Activated CD4-positive, alpha-beta T cell treated with anti-CD3 and anti-CD28 coated beads, Interleukin-2, Interleukin-6, amounts not matched to agents 100 ng/mL and 50 ng/mL, durations not matched to agents 16 hours and 8 hours (primary cell): Measurements from ENCODE around the gene ZSCAN12.
A peak's percentile ranks its signal among the peaks of the same experiment; 100 is the strongest.

Experiments
- DNase-seq: peaks from one replicate; pipeline ENCODE4 v3.0.0-alpha.2; 2020

The ZSCAN12 gene

GRCh38 chr6:28353356-28353755 lies 46.2 kb downstream of the ZSCAN12 start:
- DNase-seq: no peak

GRCh38 chr6:28351493-28351925 lies 48.0 kb downstream of the ZSCAN12 start:
- no peak for DNase-seq

GRCh38 chr6:28351087-28351486 lies 48.5 kb downstream of the ZSCAN12 start:
- no peak for DNase-seq

- DNase-seq: peak; percentile 90
Observed at GRCh38 chr6:28349892-28350737, 49.4 kb downstream of the ZSCAN12 start, which contains the start of gene ZKSCAN3. TSS of gene ZKSCAN3 (plus strand) at chr6:28349947. CDS start at chr6:28359587, 9,640 bp downstream.

GRCh38 chr6:28349344-28349891 lies 50.1 kb downstream of the ZSCAN12 start:
- DNase-seq: no peak

GRCh38 chr6:28347119-28347518 lies 52.4 kb downstream of the ZSCAN12 start:
- no peak for DNase-seq

- no peak for DNase-seq
Observed at GRCh38 chr6:28345201-28345600, 54.3 kb downstream of the ZSCAN12 start.

GRCh38 chr6:28343898-28344677 lies 55.5 kb downstream of the ZSCAN12 start:
- no peak for DNase-seq

GRCh38 chr6:28340310-28341095 lies 59.0 kb downstream of the ZSCAN12 start:
- DNase-seq: no peak

- no peak for DNase-seq
Observed at GRCh38 chr6:28337121-28337520, 62.4 kb downstream of the ZSCAN12 start.

GRCh38 chr6:28336284-28337120 lies 63.0 kb downstream of the ZSCAN12 start:
- peak; percentile 12 for DNase-seq

GRCh38 chr6:28335564-28336283 lies 63.8 kb downstream of the ZSCAN12 start, which contains the start of gene ZSCAN31:
TSS of gene ZSCAN31 (minus strand) at chr6:28336148. CDS start at chr6:28329683, 6,465 bp downstream.
- peak; percentile 84 for DNase-seq

GRCh38 chr6:28335040-28335563 lies 64.4 kb downstream of the ZSCAN12 start:
- no peak for DNase-seq

- no peak for DNase-seq
Observed at GRCh38 chr6:28334286-28335039, 65.1 kb downstream of the ZSCAN12 start.

GRCh38 chr6:28333599-28334018 lies 65.9 kb downstream of the ZSCAN12 start:
- no peak for DNase-seq

GRCh38 chr6:28333047-28333446 lies 66.5 kb downstream of the ZSCAN12 start:
- no peak for DNase-seq

GRCh38 chr6:28330041-28330440 lies 69.5 kb downstream of the ZSCAN12 start:
- DNase-seq: no peak
